ENCODE data around the gene CCDC13.

DNA sequence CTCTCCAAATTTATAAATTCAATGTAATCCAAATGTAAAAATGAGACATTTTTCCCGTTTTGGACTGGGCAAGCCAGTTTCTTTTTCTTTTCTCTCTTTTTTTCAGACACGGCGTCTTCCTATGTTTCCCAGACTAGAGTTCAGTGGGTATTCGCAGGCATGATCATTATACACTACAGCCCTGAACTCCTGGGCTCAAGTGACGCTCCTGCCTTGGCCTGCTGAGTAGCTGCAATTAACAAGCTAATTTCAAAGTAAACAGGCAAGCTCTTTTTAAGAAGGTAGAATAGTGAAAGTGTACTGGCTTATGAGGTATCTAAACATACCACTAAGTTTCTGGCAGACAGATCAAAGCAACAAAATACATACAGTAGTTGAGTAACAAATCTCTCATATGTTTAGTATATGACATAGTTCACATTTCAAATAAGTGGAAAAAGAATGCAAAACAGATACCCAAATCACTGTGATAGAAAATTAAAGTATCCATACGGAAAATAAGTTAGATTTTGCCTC, 17.7 kb upstream of the CCDC13 start:
- TF ChIP-seq TCF4 (CRISPR knock-in tag; IDR thresholded peaks at IDR 0.05; ENCODE audit: borderline replicate concordance) (no peak), ESRRG (CRISPR knock-in tag; IDR thresholded peaks at IDR 0.05) (no peak), ZC3H10 (CRISPR knock-in tag; IDR thresholded peaks at IDR 0.05) (no peak), TOX (CRISPR knock-in tag; IDR thresholded peaks at IDR 0.05; ENCODE audit: borderline replicate concordance) (no peak), CREB5 (CRISPR knock-in tag; IDR thresholded peaks at IDR 0.05; ENCODE audit: low read depth) (no peak), POU6F1 (CRISPR knock-in tag; IDR thresholded peaks at IDR 0.05; ENCODE audit: borderline replicate concordance, low read depth) (no peak), CSDC2 (CRISPR knock-in tag; IDR thresholded peaks at IDR 0.05) (no peak), ARNTL (CRISPR knock-in tag; IDR thresholded peaks at IDR 0.05; ENCODE audit: borderline replicate concordance, low read depth) (no peak), CSRNP3 (CRISPR knock-in tag; IDR thresholded peaks at IDR 0.05) (no peak), RARB (CRISPR knock-in tag; IDR thresholded peaks at IDR 0.05) (no peak), PPARA (CRISPR knock-in tag; IDR thresholded peaks at IDR 0.05; ENCODE audit: borderline replicate concordance) (no peak), ZFP30 (CRISPR knock-in tag; IDR thresholded peaks at IDR 0.05) (no peak), ZNF565 (CRISPR knock-in tag; conservative IDR thresholded peaks at IDR 0.05; ENCODE audit: low read depth) (no peak)
- TF ChIP-seq, protein P1, sequence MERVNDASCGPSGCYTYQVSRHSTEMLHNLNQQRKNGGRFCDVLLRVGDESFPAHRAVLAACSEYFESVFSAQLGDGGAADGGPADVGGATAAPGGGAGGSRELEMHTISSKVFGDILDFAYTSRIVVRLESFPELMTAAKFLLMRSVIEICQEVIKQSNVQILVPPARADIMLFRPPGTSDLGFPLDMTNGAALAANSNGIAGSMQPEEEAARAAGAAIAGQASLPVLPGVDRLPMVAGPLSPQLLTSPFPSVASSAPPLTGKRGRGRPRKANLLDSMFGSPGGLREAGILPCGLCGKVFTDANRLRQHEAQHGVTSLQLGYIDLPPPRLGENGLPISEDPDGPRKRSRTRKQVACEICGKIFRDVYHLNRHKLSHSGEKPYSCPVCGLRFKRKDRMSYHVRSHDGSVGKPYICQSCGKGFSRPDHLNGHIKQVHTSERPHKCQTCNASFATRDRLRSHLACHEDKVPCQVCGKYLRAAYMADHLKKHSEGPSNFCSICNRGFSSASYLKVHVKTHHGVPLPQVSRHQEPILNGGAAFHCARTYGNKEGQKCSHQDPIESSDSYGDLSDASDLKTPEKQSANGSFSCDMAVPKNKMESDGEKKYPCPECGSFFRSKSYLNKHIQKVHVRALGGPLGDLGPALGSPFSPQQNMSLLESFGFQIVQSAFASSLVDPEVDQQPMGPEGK (CRISPR knock-in tag; IDR thresholded peaks at IDR 0.05; ENCODE audit: borderline replicate concordance), result no peak
